ENCODE results near the gene PTPRD. TPM values are rescaled to one million over a fixed set of nuclear protein-coding genes. Genes with fewer than 3 reads are reported as not detected.
A peak's percentile ranks its signal among the peaks of the same experiment; 100 is the strongest.

The PTPRD gene
- total RNA-seq, 4 donors from 2014 or later, result 19.6 to 78.9 (median 45.6) TPM

- H3K4me3 ChIP-seq (replicated peaks in 1 of 3), result no peak overlapping the region
- peaks cover 0 to 5% of the 10 kb centered on the region in 2 donors for H3K4me1 ChIP-seq
- intact Hi-C loops (cut with DNase I), result no loop called here
- WGBS, 2 donors, result 80 to 87% methylated on average over 3 of the region's 3 CpGs
- H3K27ac ChIP-seq, result no peak overlapping the region
- TF ChIP-seq, protein P1, sequence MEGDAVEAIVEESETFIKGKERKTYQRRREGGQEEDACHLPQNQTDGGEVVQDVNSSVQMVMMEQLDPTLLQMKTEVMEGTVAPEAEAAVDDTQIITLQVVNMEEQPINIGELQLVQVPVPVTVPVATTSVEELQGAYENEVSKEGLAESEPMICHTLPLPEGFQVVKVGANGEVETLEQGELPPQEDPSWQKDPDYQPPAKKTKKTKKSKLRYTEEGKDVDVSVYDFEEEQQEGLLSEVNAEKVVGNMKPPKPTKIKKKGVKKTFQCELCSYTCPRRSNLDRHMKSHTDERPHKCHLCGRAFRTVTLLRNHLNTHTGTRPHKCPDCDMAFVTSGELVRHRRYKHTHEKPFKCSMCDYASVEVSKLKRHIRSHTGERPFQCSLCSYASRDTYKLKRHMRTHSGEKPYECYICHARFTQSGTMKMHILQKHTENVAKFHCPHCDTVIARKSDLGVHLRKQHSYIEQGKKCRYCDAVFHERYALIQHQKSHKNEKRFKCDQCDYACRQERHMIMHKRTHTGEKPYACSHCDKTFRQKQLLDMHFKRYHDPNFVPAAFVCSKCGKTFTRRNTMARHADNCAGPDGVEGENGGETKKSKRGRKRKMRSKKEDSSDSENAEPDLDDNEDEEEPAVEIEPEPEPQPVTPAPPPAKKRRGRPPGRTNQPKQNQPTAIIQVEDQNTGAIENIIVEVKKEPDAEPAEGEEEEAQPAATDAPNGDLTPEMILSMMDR (IDR thresholded peaks at IDR 0.05), result no peak
- no peak for TF ChIP-seq POLR2A (IDR thresholded peaks at IDR 0.05)
- no peaks in the 10 kb centered on the region for H3K36me3 ChIP-seq
- H3K9me3 ChIP-seq, result no peaks in the 10 kb centered on the region
- no peak for DNase-seq
- H3K27me3 ChIP-seq, result no peaks in the 10 kb centered on the region
These were observed 1571.0 kb downstream of the PTPRD start for GRCh38 chr9:9041756-9042155.

- no peak overlapping the region for H3K4me3 ChIP-seq (replicated peaks in 1 of 3)
- 81 to 85% methylated on average over 2 of the region's 2 CpGs for WGBS, 2 donors
- DNase-seq, result no peak
These were observed 1579.8 kb downstream of the PTPRD start for GRCh38 chr9:9033022-9033421.

DNA sequence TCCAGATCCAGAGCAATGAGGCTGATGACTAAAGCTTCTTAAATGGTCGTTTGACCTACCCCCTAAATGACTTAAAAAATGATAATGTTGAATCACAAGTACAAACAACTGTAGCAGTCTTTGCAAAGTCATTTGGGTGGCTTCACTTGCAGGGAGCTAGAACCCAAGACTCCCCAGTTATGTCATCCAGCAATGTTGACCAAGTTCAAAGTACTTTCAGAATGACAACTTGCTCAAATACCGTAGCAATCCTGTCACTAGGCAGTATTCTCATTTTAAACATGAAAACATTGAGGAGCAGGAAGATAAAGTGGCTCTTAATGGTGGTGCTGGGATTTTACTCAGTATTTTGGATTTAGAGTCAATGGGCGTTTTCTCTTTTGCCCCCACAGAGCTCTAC is 1596.2 kb downstream of the PTPRD start:
- no peak overlapping the region for H3K4me3 ChIP-seq (replicated peaks in 1 of 3)
- H3K9me3 ChIP-seq, result no peaks in the 10 kb centered on the region
- no peaks in the 10 kb centered on the region for H3K27me3 ChIP-seq
- DNase-seq, result no peak
- no peak overlapping the region for H3K27ac ChIP-seq
- TF ChIP-seq POLR2A (IDR thresholded peaks at IDR 0.05), result no peak
- TF ChIP-seq, protein P1 (IDR thresholded peaks at IDR 0.05), result no peak
- no peaks in the 10 kb centered on the region for H3K4me1 ChIP-seq
- H3K36me3 ChIP-seq, result no peaks in the 10 kb centered on the region
- intact Hi-C loops (cut with DNase I), result no loop called here
- WGBS, 2 donors, result 73 to 77% methylated on average over 3 of the region's 3 CpGs

More at GRCh38 chr9:9033022-9033421, 1579.8 kb downstream of the PTPRD start:
- Histone ChIP-seq H3K4me1 (no peaks in the 10 kb centered on the region), H3K27me3 (no peaks in the 10 kb centered on the region), H3K27ac (no peak overlapping the region), H3K9me3 (no peaks in the 10 kb centered on the region), H3K36me3 (no peaks in the 10 kb centered on the region)
- TF ChIP-seq, protein P1 (IDR thresholded peaks at IDR 0.05), result no peak
- TF ChIP-seq POLR2A (IDR thresholded peaks at IDR 0.05), result no peak
- intact Hi-C loops (cut with DNase I), result no loop called here

DNA sequence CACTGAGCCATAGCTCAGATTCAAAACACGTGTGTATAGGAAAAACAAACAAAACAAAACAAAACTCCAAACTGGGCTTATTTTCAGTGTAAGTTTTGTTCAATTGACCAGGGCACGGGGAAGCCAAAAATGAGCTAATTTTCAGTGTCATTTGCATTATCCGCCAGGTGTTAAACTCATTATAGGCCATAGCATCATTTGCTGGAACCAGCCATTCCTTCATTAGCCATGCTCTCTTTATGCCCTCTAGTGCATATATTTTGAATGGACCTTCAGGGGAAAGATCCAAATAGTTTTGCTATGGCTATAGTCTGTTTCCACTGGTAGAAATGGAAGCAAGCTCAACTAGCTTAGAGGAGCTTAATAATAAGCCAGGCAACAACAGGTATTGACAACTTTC is 1608.0 kb downstream of the PTPRD start:
- intact Hi-C loops (cut with DNase I), result no loop called here
- 80 to 82% methylated on average over 3 of the region's 3 CpGs for WGBS, 2 donors
- Histone ChIP-seq H3K9me3 (no peaks in the 10 kb centered on the region), H3K27ac (no peak overlapping the region), H3K27me3 (no peaks in the 10 kb centered on the region), H3K4me1 (no peaks in the 10 kb centered on the region), H3K4me3 (replicated peaks in 1 of 3) (no peak overlapping the region), H3K36me3 (no peaks in the 10 kb centered on the region)
- no peak for DNase-seq
- TF ChIP-seq, protein P1 (IDR thresholded peaks at IDR 0.05), result no peak
- no peak for TF ChIP-seq POLR2A (IDR thresholded peaks at IDR 0.05)

DNA sequence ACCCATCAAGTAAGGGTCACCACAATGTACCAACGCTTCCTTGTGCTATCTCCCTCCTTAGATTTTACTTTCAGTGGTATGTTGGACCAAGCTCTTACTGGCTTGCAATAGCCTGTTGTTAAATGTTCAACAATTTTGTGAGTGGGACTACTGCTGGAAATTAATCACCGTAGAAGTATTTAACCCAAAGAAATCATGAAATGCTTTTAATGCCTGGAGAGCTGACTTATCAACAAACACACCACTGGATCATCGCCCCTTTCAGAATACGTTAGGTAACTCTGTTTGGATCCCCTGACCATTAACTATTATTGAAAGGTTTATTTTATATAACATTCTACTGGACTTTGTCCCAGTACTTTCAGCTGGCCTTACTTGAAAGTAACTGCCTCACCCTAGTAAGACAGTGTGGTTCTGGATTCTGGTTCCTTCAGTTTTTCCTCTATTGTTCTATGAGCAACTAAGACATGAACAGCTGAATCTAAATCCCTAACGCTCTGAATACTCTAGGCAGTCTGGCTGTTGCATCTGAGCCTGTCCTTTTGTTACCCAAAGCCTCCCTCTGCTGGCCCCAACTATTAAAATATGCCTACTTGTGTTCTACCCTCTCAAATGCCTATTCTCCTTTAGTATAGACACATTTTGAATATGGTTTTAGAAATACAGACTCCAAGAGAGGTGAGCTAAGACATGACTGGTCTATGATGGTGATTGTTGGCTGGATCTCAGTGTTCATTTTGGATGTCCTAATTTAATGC is 1609.8 kb downstream of the PTPRD start:
- no peak overlapping the region for H3K27ac ChIP-seq
- intact Hi-C loops (cut with DNase I), result no loop called here
- peak; percentile 4 to 9 for DNase-seq
- H3K4me1 ChIP-seq, result no peaks in the 10 kb centered on the region
- WGBS, 2 donors, result 70 to 73% methylated on average over 5 of the region's 5 CpGs
- H3K36me3 ChIP-seq, result no peaks in the 10 kb centered on the region
- no peaks in the 10 kb centered on the region for H3K27me3 ChIP-seq
- TF ChIP-seq POLR2A (IDR thresholded peaks at IDR 0.05), result no peak
- TF ChIP-seq, protein P1 (IDR thresholded peaks at IDR 0.05), result peak in 3 of 6 experiments; percentile 12 to 23 (median 19)
- no peak overlapping the region for H3K4me3 ChIP-seq (replicated peaks in 1 of 3)
- H3K9me3 ChIP-seq, result no peaks in the 10 kb centered on the region

Measured in thyroid gland (tissue), 4 donors.